ENCODE measurements around the gene RBMS1.

Gene RBMS1

GRCh38 chr2:160355080-160355479, 138.5 kb downstream of the RBMS1 start:
- no peak for DNase-seq

DNA sequence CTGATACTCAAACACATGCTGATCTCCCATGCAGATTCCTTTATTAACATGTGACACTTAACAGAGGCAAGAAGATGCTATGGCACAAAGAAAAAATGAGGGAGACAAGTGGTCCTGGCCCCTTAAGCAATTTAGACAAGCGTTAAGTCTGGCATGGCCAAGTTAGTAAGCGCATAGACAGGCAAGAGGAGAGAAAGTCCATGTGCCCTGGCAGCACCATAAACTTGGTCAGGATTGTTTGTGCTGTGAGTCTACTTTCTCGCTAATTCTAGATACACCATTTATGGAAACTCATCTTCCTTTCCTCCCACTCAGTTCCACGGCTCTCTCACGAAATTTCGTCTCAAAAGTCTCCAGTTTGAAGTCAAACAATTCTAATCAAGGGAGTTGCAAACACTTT, 138.9 kb downstream of the RBMS1 start:
- DNase-seq, result no peak

GRCh38 chr2:160353813-160354212, 139.8 kb downstream of the RBMS1 start:
- DNase-seq, result no peak

- no peak for DNase-seq
These were observed 140.4 kb downstream of the RBMS1 start for GRCh38 chr2:160353166-160353565.

- DNase-seq, result no peak
These were observed 141.1 kb downstream of the RBMS1 start for GRCh38 chr2:160352500-160352899.

DNA sequence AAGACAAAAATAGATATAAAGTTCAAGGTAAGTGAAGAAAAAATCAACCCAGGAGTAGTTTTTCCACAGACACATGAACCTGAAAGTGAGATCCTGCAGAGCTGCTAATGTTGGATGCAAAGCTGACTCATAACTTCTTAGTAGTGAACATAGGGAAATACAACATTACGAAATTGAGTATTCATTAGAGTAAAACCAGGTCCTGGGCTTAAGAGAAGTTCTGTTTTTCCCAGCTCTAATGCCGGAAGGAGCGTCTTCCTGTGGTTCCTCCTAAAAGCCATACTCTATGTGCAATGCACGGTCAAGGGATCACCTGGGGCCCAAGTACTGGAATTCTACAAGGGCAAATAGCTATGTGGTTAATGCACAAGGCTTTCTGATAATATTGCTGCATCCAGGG, 141.7 kb downstream of the RBMS1 start:
- no peak for DNase-seq

GRCh38 chr2:160349306-160349705, 144.3 kb downstream of the RBMS1 start:
- DNase-seq, result no peak

- DNase-seq, result no peak
These were observed 146.2 kb downstream of the RBMS1 start for GRCh38 chr2:160347269-160347863.

GRCh38 chr2:160345071-160345764, 148.4 kb downstream of the RBMS1 start:
- no peak for DNase-seq

DNA sequence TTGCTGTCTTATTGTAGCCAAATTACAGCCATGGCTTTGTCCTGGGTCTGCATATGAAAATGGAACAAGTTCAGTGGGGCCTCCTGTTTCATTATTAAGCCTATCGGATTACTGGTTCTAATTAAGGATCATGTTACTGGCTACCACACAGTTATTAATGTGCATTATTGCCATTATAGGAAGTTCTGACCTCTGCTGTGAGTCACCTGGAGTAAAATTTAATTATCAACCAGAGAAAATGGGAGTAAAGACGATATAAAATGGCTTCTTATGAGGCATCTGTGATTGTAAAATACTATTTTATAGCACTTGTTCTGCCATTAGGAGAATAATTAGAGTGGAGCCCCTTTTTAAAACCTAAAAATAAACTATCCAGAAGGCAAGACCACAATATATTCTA, 150.2 kb downstream of the RBMS1 start:
- DNase-seq, result no peak

- DNase-seq, result no peak
These were observed 153.9 kb downstream of the RBMS1 start for GRCh38 chr2:160339726-160340125.

GRCh38 chr2:160338901-160339685, 154.5 kb downstream of the RBMS1 start:
- DNase-seq, result no peak

GRCh38 chr2:160337728-160338127, 155.9 kb downstream of the RBMS1 start:
- no peak for DNase-seq

- DNase-seq, result no peak
These were observed 157.0 kb downstream of the RBMS1 start for GRCh38 chr2:160336635-160337034.

GRCh38 chr2:160336105-160336504, 157.5 kb downstream of the RBMS1 start:
- DNase-seq, result no peak

DNA sequence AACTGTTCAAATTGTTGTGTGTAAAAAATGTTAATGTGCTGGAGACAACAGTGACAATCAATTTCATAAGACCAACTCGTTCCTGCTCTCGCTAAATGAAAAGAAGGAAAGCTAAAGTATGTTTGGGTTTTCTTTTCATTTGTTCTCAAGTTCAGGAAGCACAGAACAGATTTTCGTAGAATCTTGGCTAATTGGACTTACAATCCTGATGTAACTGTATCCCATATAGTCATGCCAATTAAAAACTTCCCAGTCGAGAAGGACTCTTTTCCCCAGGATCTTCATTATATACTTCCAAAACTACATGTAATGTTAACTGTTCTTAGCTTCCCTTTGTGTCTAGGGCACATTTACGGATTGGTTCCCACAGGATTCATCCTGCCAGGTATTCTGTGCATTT, 158.2 kb downstream of the RBMS1 start:
- no peak for DNase-seq

DNA sequence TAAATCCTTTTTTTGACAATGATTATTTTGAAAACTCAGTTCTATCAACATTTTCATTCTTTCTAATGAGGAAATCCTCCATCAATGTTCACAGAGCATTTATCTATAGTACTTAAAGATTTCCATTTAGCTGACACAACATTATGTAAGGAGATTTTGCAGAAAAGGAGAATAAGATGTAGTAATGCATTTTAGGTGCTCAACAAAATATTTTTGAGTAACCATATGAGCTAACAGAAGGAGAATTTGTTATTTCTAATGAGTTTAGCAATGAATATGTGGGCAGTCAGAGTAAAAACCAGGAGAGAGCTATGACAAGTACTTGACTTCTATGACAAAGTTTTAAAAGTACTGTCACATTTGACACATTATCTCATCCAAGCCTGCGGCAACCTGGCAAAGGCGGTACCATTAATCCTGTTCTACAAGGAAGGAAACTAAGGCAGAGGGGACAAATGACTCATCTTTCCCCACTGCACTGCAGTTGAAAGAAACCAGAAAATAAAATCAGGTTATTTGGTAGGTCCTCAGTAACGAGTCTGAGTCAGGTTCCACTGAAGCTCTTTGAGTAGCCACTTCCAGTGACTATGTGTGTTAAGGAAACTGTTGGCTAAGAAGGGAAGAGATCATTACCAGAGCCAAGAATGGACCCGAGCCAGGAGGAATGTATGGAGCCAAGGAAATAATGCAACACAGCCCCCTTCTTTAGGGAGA, 159.4 kb downstream of the RBMS1 start:
- no peak for DNase-seq

GRCh38 chr2:160333324-160334027, 160.1 kb downstream of the RBMS1 start:
- no peak for DNase-seq

- no peak for DNase-seq
These were observed 161.3 kb downstream of the RBMS1 start for GRCh38 chr2:160332318-160332717.

DNA sequence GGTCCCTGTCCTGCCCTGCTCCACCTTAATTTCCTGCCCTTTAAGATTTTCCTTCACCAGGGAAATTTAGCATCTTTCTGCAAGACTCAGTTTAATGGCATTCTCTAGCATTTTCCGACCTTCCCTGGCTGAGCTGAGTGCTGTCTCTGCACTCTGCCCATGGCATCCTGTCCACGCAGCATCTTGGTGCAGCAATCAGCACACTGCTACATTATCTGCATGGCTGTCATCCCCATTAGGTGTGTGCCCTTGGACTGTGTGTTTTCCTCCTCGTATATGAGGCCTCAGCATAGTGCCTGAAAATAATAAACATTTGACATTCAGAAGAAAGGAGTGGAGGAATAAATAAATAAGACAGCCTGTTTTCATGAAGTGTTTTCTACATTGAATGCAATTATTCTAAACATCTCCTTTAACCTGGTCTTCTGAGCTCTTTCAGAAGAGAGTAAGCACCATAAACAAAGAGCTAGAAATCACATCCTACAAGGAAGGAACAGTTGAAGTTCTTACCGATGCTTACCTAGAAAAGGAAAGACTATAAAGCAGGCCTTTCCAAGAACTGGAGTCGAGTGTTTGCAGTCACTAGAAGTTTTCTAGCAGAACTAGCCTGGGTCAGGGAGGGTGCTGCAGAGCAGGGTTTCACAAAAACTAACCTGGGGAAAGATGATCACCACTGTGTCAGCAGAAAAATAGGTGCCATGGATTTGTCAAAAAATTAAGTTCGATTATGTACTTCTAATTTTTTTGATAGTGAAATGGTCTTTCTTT, 162.2 kb downstream of the RBMS1 start:
- no peak for DNase-seq

GRCh38 chr2:160328811-160329527, 164.6 kb downstream of the RBMS1 start:
- no peak for DNase-seq

Measured in SHP77 treated with DMSO at 0.1 percent for 48 hours (cell line).